Breast epithelium (tissue), 3 donors: ENCODE measurements around the gene CAMSAP2.

Experiments
- POLR2A ChIP-seq: fragments of 450-650 bp; IDR thresholded peaks from one replicate; pipeline ENCODE4 v1.6.1; 2016; ENCODE audit warnings: antibody characterized with exemption, mild to moderate bottlenecking, moderate library complexity
- TF ChIP-seq, protein P1 (sequence below), 3 donors: fragments of 450-650 bp; IDR thresholded peaks; one replicate each; pipeline ENCODE4 v1.5.1; 2016 to 2017; ENCODE audit warnings: antibody characterized with exemption in 3 of 3, mild to moderate bottlenecking in 3 of 3, moderate library complexity in 3 of 3

DNA sequence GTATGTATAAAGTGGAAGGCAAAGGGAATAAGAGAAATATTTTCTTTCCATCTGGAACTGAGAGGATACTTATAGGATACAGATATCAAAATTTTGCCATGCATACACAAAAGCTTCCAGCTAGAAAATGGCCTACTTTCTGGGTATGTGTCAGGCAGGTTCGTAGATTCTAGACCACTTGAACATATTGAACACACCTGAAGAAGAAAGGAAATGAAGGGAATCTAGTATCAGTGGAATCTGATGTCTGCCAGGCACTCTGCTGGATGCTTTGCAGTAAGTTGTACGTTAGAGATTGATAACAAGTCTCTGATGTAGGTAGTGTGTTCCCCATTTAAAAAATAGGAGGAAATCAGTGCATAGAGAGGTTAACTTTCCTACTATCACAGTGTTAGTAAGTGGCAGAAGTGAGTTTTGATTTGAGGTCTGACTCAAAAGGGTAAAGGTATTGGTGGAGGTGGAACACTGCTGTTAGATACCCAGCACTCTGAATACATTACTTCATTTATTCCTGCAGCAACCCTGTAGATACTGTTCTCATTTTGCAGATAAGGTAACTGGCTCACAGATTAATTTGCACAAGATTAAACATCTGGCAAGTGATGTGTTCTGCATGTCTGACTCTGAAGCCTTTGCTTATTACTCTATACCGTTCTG, 3.0 kb downstream of the CAMSAP2 start:
- TF ChIP-seq, protein P1, sequence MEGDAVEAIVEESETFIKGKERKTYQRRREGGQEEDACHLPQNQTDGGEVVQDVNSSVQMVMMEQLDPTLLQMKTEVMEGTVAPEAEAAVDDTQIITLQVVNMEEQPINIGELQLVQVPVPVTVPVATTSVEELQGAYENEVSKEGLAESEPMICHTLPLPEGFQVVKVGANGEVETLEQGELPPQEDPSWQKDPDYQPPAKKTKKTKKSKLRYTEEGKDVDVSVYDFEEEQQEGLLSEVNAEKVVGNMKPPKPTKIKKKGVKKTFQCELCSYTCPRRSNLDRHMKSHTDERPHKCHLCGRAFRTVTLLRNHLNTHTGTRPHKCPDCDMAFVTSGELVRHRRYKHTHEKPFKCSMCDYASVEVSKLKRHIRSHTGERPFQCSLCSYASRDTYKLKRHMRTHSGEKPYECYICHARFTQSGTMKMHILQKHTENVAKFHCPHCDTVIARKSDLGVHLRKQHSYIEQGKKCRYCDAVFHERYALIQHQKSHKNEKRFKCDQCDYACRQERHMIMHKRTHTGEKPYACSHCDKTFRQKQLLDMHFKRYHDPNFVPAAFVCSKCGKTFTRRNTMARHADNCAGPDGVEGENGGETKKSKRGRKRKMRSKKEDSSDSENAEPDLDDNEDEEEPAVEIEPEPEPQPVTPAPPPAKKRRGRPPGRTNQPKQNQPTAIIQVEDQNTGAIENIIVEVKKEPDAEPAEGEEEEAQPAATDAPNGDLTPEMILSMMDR (IDR thresholded peaks at IDR 0.05) = no peak
- TF ChIP-seq POLR2A = no peak
